ENCODE measurements around the gene TRIP13.

DNA sequence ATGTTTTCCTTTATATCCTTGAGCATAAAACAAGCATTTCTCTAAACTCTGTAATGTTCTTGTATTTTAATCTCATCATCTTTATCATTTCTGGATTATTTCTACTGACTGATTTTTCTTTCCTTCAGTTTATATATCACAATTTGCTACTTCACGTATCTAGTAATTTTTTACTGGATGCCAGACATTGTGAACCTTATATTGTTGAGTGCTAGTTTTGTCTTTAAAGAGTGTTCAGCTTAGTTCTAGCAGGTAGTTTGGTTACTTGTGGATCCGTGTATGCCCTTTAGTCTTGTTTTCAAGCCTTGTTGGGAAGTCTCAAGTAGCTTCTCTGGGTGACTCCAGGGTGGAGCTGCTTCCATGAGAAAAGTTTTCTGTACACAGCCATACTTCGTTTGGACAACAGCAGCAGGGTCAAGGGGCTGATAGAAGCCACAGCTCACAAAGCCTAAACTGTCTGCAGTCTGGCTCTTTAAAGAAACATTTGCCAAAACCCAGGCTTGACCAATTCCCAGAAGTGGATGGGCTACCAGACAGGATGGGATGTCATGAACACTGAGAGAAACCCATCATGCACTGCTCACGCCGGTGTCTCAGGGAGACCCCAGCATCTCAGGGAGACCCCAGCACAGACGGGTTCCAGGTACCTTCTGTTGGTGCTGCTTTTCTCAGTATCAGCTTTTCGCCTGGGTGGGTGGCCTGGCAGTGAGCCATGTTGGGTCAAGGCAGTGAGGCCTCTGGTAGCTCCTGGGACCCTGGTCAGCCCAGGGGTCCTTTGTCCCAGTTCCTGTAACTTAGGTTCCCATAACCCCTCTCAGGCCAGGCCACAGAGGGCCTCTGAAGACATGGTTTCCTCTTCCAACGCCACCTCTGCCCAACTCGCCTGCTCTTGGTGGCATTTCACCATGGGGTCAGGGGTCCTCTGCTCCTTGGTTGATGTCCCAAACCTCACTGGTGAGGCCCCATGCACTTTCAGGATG is 29.1 kb downstream of the TRIP13 start:
- TF ChIP-seq, protein P1, sequence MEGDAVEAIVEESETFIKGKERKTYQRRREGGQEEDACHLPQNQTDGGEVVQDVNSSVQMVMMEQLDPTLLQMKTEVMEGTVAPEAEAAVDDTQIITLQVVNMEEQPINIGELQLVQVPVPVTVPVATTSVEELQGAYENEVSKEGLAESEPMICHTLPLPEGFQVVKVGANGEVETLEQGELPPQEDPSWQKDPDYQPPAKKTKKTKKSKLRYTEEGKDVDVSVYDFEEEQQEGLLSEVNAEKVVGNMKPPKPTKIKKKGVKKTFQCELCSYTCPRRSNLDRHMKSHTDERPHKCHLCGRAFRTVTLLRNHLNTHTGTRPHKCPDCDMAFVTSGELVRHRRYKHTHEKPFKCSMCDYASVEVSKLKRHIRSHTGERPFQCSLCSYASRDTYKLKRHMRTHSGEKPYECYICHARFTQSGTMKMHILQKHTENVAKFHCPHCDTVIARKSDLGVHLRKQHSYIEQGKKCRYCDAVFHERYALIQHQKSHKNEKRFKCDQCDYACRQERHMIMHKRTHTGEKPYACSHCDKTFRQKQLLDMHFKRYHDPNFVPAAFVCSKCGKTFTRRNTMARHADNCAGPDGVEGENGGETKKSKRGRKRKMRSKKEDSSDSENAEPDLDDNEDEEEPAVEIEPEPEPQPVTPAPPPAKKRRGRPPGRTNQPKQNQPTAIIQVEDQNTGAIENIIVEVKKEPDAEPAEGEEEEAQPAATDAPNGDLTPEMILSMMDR (conservative IDR thresholded peaks at IDR 0.05; ENCODE audit: low read depth, low read length), result no peak
- TF ChIP-seq EZH2 (IDR thresholded peaks at IDR 0.05; ENCODE audit: low read length, unreplicated experiment), result no peak
- TF ChIP-seq EZH2phosphoT487 (IDR thresholded peaks at IDR 0.05; ENCODE audit: borderline replicate concordance, low read length), result no peak

Data from PC-3 (cell line).